Activated CD4-positive, alpha-beta T cell treated with anti-CD3 and anti-CD28 coated beads, Interleukin-2, amount 50 U/mL, for 24 hours (primary cell): Measurements from ENCODE around the gene ARAP2.
A peak's percentile ranks its signal among the peaks of the same experiment; 100 is the strongest.

Source experiments
- DNase-seq, 2 donors: peaks; one replicate each; pipeline ENCODE4 v3.0.0-alpha.2; 2020; ENCODE audit warnings: low read depth in 1 of 2, low spot score in 1 of 2

ARAP2 gene

DNA sequence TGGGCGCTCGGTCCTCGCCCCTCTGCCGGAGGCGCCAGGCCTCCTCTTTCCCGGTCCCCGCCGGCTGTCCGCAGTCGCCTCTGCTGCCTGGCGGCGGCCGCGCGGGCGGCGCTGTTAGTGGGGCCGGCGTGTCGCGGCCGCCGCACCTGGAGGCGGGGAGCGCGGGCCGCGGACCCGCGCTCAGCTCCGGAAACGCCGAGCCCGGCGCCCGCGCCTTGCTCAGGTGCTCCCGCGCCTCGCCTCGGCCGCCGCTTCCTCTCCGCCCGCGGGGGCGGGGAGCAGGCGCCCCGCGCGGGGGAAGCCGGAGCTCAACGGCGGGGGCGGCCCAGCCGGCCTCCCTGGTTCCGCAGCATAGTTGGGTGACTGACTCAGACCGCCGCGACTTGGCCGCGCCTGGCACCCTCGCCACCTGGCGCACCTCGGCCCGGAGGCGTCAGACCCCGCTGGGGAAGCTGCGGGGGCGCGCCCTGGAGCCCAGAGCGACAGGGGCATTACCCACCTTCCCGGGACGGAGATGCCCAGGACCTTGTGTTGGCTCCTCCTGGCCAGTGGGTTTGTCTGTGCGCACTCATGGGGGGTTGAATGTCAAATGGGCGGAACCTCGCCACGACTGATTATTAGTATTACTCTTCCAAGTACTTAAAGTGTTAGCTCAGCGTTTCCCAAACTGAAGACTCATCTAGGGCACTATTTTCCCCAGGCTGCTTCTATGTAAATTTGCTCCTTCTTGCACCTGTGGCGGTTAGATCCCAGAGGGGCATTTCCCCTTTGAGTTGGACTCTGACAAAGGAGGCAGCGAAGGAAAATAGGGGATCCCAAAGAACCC is at the start of gene ARAP2:
ARAP2 (minus strand) TSS at position 258 of the 826 bp plus-strand sequence. CDS start 15,028 bp downstream, outside the sequence.
- DNase-seq, result peak; percentile 46 to 47

DNA sequence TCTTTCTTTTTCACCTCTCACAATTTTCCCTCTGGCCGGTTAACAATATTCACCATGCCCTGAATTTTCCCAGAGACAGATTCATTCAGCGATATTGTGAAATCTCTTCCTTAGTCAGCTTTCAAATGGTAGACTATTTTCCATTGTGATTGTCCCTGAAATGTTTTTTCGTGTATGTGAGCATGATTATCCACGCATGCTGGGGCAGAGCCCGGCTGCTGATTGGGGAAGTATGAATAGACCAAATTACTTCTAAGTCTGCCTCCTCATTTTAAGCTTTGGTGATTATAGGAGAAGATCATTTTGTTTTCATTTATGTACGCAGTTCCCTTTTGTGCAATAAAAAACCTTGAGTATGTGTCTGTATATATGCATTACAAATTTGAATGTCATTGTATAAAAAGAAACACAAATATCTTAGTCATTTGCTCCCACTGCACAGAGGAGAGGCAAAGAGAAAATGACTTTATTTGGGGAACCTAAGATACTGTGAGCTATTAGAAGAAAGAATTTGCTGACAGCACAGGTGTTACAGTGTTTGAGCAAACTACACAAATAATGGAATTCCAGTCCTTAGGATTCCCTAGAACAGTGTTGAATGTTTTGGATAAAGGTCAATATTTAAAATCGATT is 48.4 kb upstream of the ARAP2 start:
- no peak for DNase-seq

DNA sequence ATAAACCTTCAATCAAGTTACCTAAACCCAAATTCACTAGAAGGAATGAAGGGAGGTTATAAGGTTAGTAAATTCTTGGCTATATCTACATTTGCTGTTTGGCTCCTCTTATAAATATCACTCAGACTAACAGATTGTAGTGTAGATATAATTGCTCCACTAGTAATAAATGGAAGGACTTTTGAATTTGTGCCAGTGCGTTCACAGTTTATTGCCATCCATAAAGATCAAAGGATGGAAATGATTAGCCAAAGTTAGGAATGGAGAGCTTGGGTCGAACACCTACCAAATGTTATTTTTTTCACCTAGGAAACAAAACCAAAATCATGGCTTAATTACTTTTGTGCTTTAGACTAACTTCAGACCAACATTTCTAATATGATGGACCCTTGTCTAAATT is 46.3 kb upstream of the ARAP2 start:
- no peak for DNase-seq

DNA sequence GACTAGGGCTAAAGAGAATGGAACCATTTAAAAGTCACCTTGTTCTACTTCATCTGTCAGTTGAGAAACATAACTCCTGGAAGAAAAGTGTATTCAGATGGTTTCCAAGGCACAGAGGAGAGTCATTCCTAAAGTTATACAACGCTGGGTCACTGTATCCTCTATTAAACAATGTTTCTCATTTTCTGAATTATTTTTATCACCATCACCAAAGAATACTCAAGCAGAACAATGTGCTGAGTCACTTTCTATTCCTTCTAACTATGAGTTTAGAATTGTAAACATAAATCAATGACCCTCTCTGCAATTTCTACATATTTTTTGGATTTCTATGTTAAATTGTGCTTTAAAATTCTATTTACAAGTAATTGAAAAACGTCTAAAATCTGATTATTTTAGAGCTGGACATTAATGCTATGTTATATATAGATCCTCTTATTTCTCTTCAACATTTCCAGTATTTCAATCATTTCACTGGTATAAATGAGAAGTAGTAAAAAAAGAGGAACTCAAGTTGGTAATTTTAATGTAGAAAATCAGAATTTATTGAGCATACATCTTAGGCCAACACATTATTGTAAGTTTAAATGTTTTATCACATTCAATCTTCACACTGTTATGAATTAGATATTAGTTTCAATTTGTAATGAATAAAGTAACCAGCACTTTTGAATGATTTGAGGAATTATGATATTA is 44.6 kb upstream of the ARAP2 start:
- DNase-seq, result no peak

DNA sequence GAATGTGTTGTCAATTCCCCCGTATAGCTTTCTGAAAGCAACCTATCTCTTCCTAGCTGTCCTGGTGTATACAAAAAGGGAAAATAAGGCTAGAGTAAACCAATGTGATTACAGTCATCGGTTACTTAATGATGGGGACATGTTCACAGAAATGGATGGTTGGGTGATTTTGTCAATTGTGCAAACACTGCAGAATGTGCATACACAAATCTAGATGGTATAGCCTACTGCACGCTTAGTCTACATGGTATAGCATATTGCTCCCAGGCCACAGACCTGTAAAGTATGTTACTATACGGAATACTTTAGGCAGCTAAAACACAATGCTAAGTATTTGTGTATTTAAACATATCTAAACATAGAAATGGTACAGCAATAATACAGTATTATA is 42.2 kb upstream of the ARAP2 start:
- DNase-seq, result no peak

DNA sequence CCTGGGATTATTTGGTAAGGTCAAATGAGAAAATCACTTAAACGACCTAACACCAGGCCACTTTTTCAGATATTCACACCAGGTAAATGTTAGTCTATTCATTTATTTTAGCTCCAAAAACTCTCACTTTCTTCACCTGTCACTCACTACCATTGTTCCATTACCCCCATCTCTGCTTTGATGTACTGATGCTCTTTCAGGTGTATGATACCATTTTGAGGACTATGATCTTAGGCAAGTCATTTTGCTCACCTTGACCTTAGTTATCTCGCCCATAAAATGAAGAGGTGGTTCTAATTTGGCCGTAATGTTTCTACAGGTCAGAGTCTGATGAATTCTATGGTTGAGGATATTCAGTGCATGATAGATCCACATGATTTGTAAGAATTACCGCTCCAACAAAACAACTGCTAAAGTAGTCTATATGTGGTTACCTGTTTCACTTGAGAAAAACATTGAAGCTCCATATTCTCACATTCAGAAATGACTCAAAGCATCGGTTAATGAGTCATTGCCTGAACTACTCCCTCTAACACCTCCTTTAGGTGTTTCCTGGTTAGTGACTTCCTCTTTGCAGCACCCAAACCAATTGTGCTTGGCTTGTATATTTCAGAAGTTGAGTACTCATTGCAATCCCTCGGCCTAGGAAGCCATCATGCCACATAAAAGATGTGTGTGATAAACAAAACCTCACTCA is 41.6 kb upstream of the ARAP2 start:
- DNase-seq, result peak in 1 of 2 donors; percentile 66

- no peak for DNase-seq
Observed at GRCh38 chr4:36283912-36284465, 39.7 kb upstream of the ARAP2 start.

DNA sequence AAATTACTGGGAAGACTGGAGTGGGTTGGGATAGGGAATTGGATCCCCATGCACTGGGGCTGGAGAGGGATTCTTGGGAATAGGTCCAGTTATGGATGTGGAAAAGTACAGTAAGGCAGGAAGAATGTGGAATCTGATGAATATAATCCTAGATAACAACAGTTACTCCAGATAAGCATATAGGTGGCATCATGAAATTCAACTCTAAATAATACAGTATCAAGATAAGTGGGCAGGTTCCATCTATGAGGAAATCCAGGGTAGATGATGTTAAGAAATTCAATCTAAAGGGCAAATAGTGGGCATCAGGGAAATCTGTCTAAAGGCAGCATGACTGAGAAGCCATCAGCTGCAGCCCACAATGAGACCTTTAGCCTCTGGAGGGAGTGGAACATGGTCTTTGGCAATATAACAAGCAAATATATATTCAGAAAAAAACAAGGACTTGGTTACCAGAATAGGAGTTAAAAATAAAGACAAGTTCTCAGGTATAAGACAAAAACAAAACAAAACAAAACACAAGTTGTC is 38.3 kb upstream of the ARAP2 start:
- DNase-seq, result no peak

DNA sequence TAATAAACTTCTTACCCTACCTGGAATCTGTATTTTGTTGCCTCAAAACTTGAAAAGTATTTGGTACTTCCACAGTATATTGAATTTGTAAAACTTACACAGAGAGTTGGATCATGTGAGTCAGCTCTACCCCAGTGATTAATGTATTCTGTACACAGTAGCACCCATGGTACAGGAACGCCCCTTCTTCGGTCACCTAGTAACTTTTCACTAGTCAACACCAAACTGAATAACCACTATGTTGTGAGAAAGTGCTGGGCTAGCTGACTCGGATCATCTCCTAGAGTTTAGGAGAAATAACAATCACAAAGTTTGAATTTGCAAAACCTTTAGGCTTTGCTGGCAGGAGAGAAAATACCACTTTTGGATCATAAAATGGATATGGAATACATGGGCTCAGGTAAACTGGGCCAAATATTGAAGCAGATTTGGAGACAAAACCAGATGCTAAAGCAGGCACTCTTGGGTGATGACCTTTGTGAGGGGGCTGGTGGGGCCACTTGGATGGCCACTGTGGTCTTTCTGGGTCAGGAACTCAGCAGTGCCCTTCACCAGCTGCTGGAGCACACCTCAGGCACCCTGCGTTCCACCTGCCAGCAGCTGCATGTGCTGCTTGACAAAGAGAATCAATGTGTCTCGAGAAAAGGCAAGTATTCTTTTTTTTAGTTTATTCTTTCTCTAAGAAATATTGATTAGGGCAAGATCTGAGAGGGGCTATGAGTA is 37.2 kb upstream of the ARAP2 start, which contains the start of gene DTHD1:
DTHD1 (plus strand) TSS at position 233 of the 723 bp plus-strand sequence; CDS start at position 376, 143 bp downstream.
- DNase-seq, result no peak

- DNase-seq, result no peak
Observed at GRCh38 chr4:36280555-36280954, 36.2 kb upstream of the ARAP2 start.

GRCh38 chr4:36278789-36279188 is 34.5 kb upstream of the ARAP2 start:
- DNase-seq, result no peak

GRCh38 chr4:36277533-36277932 is 33.2 kb upstream of the ARAP2 start:
- DNase-seq, result no peak

- no peak for DNase-seq
Observed at GRCh38 chr4:36274158-36274557, 29.8 kb upstream of the ARAP2 start.

- DNase-seq, result no peak
Observed at GRCh38 chr4:36273276-36273675, 29.0 kb upstream of the ARAP2 start.

DNA sequence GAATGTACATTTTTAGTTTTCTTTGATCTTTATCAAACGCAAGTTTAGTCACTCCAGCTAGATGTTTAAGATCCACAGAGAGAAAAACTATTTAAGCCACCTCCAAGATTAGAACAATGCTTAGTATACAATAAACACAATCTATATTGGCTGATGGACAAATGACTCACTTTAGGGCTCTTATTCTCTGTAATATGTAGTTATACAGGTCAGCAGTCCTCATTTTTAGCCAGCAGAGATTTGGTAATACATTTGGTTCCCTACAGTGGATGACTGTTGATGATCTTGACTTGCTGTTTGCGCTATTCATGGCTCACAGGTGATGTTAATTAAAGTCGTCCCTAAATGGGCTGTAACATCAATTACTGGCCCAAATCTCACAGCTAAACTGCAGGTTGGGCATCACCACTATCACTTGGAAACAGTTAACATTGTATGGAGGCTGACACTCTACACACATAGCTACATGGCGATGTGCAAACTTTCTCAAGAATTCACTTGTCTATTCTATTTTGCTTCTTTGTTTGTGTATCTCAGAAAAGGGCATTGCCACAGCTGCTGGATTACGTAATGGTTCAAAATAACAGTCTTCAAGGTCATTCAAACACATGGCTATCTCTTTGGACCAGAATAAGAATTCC is 25.3 kb upstream of the ARAP2 start:
- DNase-seq, result no peak

DNA sequence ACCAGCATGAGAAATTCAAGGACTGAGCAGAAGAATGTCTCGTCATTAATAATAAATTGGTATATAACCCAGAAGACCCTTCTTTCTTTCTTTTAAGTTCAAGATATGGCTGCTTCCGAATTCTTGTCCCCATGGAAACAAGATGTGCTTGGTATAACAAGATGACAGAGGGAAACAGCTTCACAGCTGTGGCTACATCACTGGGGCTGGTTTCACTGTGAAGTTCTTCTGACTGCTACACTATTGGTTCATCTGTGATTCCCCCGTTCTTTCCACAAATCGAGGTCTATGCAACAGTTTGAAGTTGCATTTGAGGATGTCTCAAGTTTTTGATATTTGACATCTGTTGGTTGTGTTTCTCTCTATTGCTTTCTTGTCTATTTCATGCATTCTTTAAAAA is 24.8 kb upstream of the ARAP2 start:
- no peak for DNase-seq

DNA sequence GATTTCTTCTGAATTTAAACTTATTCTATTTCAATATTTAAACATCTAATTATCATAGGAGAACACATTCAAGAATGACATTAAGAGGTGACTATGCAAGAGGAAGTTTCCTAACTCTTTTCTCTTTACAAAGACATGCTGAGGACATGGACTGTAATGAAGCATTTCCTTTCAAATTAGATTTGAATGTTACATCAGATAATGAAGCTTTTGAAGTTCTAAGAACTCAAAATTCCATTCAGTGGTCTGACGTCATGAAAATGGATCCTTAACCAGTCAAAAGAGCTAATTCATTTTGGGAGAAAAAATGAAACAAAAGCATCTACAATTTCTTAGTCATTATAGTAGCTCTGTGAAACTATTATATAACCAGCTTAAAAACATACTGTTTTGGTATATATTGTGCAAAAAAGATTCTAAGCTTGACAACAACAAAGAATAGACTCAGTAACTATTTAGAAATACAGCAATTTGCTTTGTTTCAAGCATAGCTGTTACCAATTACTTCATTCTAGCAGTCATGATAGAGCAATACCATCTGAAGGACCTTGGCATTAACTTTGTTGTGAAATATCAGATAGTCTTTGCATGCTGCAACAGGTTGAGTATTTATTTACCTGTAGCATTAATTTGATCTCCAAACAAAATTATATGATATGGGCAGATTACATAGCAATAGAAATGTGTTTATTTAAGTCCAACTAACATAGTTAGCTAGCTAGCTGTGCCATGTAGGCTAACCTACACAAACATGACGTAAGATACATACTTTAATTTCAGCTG is 23.4 kb upstream of the ARAP2 start:
- no peak for DNase-seq

DNA sequence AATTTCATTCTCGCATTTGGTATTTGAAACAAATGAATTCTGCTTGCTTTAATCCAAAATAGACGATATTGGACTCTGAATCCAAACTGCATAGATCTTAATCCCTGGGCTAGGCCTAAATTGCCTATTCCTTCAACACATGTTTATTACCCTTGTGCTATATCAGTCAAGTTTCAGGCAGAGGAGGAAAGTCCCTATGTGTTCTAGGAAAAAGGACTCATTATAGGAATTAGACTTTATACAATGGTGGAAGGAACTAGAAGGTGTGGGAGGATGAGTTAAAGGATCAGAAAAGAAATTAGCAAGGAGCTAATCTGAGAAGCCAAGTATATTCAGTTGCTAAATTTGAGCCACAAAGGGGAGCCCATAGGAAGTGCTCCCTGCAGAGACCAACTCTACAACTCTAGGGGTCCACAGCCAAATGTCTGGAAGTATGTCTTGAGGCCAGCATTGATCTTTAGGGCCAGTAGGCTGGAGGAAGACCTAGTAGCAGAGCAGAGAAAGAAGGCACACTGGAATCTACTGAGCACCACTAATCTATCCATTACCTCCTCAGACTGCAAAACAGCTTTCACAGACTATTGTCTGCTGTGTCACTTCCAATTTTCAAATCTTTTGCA is 20.0 kb upstream of the ARAP2 start:
- DNase-seq, result no peak
